SU-DHL-6 (cell line): Measurements from ENCODE around the gene PRDM15.

Experiments
- CTCF ChIP-seq: fragments of 200-600 bp; sonication (generic); IDR thresholded peaks from one replicate; pipeline ENCODE4 v1.5.1; 2017; ENCODE audit warnings: antibody characterized with exemption, mild to moderate bottlenecking, low read length, moderate library complexity; ENCODE audit not compliant: insufficient read depth, poor library complexity, severe bottlenecking
- EZH2phosphoT487 ChIP-seq: fragments of 200-600 bp; sonication (generic), shearing (Covaris generic); conservative IDR thresholded peaks from 2 replicates; pipeline ENCODE4 v1.6.1; 2018; ENCODE audit warnings: mild to moderate bottlenecking, antibody characterized with exemption, low read length, moderate library complexity, mixed read lengths

GRCh38 chr21:41779659-41780058 lies 99.5 kb downstream of the PRDM15 start:
- TF ChIP-seq CTCF (no peak), EZH2phosphoT487 (no peak)
